ENCODE measurements around the gene GIMAP7.

Gene GIMAP7

DNA sequence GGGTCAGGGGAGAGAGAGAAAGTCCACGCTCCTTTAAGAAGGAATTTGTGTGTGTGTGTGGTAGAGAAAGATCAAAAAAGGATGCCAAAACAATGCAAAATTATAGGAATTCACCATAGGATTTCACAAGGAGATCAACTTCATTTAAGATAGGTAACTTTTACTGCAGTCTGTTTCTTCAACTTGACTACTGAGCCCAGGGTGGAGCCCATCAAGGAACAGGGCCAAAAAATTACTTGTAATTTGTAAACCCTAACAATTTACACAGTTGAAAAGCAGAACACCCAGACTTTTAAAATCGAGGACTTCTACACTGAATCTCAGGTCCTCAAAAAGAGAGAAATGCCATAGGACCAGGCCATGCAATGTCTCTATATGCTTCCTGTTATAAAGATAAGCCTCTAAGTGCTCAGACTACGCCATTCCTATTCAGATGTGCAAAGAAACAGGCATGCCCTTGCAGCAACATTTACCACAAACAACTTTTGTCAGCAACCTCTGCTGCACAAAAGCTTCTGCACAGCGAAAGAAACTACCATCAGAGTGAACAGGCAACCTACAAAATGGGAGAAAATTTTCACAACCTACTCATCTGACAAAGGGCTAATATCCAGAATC is 42.0 kb downstream of the GIMAP7 start:
- H3K36me3 ChIP-seq (ENCODE audit: insufficient read depth, low read length), result no peaks in the 10 kb centered on the region
- H3K79me2 ChIP-seq (ENCODE audit: control insufficient read depth, insufficient read depth, low read length, unreplicated experiment), result no peaks in the 10 kb centered on the region
- no peaks in the 10 kb centered on the region for H3K4me1 ChIP-seq (ENCODE audit: control insufficient read depth, insufficient read depth, low read length, unreplicated experiment)
- H3K27ac ChIP-seq (ENCODE audit: low read depth, low read length), result no peak overlapping the region
- H2AFZ ChIP-seq (ENCODE audit: low read length, unreplicated experiment), result no peak overlapping the region
- H3K27me3 ChIP-seq (ENCODE audit: insufficient read depth, low read length), result no peaks in the 10 kb centered on the region
- H3K4me3 ChIP-seq (ENCODE audit: low read depth, low read length), result no peak overlapping the region

DNA sequence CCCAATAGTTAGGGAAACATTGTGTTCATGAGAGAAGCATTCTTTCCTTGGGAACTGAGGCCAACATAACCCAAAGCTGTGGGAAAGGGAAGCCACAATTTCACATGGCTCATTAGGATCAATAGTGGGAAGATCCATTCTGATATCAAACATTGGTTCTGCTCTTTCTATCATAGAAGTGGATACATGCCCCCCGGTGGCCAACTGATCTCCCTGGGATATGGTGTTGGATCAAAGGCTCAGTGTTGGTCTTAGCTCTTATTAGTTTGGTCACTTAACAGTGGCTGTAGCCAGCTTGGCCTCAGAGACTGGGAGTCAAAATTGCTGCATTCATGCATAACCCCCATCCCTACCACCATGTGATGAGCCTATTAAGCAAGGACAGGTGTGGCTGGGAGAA is 45.8 kb downstream of the GIMAP7 start:
- Histone ChIP-seq H3K27ac (ENCODE audit: low read depth, low read length) (no peak overlapping the region), H3K36me3 (ENCODE audit: insufficient read depth, low read length) (no peaks in the 10 kb centered on the region), H3K4me3 (ENCODE audit: low read depth, low read length) (no peak overlapping the region), H2AFZ (ENCODE audit: low read length, unreplicated experiment) (no peak overlapping the region), H3K4me1 (ENCODE audit: control insufficient read depth, insufficient read depth, low read length, unreplicated experiment) (no peaks in the 10 kb centered on the region), H3K79me2 (ENCODE audit: control insufficient read depth, insufficient read depth, low read length, unreplicated experiment) (no peaks in the 10 kb centered on the region), H3K27me3 (ENCODE audit: insufficient read depth, low read length) (no peaks in the 10 kb centered on the region)

DNA sequence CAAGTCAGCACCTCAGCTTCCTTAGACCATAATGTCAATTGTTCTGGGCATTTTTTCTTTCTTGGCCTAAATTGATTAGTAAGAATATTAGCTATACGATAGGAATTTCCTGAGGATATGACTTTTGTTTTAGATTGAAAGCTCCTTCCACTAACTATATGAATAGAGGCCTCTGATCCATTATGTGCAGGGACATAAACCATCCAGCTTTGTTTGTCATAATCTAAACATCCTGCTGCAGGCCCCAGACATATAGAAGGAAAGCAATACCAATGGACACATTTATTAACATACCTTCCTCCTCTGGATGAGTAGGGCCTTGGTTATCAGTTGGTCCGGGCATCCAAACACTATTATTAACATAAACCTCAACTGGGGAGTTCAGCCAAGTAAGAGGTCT is 48.2 kb downstream of the GIMAP7 start:
- Histone ChIP-seq H2AFZ (ENCODE audit: low read length, unreplicated experiment) (no peak overlapping the region), H3K4me1 (ENCODE audit: control insufficient read depth, insufficient read depth, low read length, unreplicated experiment) (no peaks in the 10 kb centered on the region)

DNA sequence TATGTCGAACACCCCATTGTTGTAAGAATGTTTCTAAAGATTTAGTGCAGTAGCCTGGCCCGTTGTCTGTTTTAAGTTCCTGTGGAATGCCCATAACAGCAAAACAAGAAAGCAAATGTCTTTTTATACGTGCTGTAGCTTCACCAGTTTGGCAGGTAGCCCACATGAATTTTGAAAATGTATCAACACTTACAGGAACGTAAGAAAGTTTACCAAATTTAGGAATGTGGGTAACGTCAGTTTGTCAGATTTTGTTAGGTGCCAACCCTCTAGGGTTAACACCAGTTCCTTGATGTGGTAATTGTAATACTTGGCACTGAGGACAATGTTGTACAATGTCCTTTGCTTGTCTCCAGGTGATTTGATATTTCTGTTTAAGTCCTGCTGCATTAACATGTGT is 49.3 kb downstream of the GIMAP7 start:
- Histone ChIP-seq H3K79me2 (ENCODE audit: control insufficient read depth, insufficient read depth, low read length, unreplicated experiment) (no peaks in the 10 kb centered on the region), H3K4me3 (ENCODE audit: low read depth, low read length) (no peak overlapping the region), H3K36me3 (ENCODE audit: insufficient read depth, low read length) (no peaks in the 10 kb centered on the region), H2AFZ (ENCODE audit: low read length, unreplicated experiment) (no peak overlapping the region), H3K4me1 (ENCODE audit: control insufficient read depth, insufficient read depth, low read length, unreplicated experiment) (no peaks in the 10 kb centered on the region), H3K27me3 (ENCODE audit: insufficient read depth, low read length) (no peaks in the 10 kb centered on the region), H3K27ac (ENCODE audit: low read depth, low read length) (no peak overlapping the region)

More for the DNA sequence above, 48.2 kb downstream of the GIMAP7 start:
- H3K4me3 ChIP-seq (ENCODE audit: low read depth, low read length), result no peak overlapping the region
- H3K27ac ChIP-seq (ENCODE audit: low read depth, low read length), result no peak overlapping the region
- H3K79me2 ChIP-seq (ENCODE audit: control insufficient read depth, insufficient read depth, low read length, unreplicated experiment), result no peaks in the 10 kb centered on the region
- no peaks in the 10 kb centered on the region for H3K36me3 ChIP-seq (ENCODE audit: insufficient read depth, low read length)
- H3K27me3 ChIP-seq (ENCODE audit: insufficient read depth, low read length), result no peaks in the 10 kb centered on the region

DNA sequence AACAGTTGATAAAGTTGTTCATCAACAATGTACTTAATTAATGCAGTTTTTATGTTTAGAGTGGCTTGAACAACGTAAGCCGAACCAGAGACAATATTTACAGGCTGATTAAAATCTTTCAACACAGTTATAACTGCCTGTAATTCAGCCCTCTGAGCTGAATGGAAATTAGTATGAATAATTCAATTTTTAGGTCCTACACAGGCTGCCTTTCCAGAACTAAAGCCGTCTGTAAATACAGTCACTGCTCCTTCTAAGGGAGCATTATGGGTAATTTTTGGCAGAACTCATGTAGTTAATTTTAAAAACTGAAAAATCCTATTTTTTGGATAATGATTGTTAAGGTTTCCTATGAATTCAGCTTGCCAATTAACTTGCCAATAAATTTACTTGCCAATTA is 49.9 kb downstream of the GIMAP7 start:
- Histone ChIP-seq H3K36me3 (ENCODE audit: insufficient read depth, low read length) (no peaks in the 10 kb centered on the region), H3K4me1 (ENCODE audit: control insufficient read depth, insufficient read depth, low read length, unreplicated experiment) (no peaks in the 10 kb centered on the region), H3K27me3 (ENCODE audit: insufficient read depth, low read length) (no peaks in the 10 kb centered on the region), H3K4me3 (ENCODE audit: low read depth, low read length) (no peak overlapping the region), H3K27ac (ENCODE audit: low read depth, low read length) (no peak overlapping the region), H2AFZ (ENCODE audit: low read length, unreplicated experiment) (no peak overlapping the region), H3K79me2 (ENCODE audit: control insufficient read depth, insufficient read depth, low read length, unreplicated experiment) (no peaks in the 10 kb centered on the region)

DNA sequence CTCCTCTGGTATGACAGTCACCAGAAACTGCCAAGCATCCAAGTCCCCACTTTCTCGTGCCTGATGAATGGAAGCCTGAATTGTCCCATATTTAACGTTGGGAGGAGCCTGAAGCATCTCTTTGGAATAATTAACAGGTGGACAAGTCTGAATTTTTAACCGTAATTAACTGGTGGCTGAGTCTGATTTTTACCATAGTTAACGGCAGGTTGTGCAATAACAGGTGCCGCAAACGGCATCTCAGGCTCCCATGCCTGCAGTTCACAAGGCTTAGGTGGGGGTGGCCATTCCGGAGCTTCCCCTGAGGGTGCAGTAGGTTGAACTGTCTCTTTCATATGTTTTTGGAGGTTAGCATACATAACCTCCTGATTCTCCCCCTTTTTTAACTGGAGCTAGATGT is 50.6 kb downstream of the GIMAP7 start:
- Histone ChIP-seq H3K36me3 (ENCODE audit: insufficient read depth, low read length) (no peaks in the 10 kb centered on the region), H3K27me3 (ENCODE audit: insufficient read depth, low read length) (no peaks in the 10 kb centered on the region), H3K4me3 (ENCODE audit: low read depth, low read length) (no peak overlapping the region), H3K27ac (ENCODE audit: low read depth, low read length) (no peak overlapping the region), H3K79me2 (ENCODE audit: control insufficient read depth, insufficient read depth, low read length, unreplicated experiment) (no peaks in the 10 kb centered on the region), H2AFZ (ENCODE audit: low read length, unreplicated experiment) (no peak overlapping the region), H3K4me1 (ENCODE audit: control insufficient read depth, insufficient read depth, low read length, unreplicated experiment) (no peaks in the 10 kb centered on the region)

DNA sequence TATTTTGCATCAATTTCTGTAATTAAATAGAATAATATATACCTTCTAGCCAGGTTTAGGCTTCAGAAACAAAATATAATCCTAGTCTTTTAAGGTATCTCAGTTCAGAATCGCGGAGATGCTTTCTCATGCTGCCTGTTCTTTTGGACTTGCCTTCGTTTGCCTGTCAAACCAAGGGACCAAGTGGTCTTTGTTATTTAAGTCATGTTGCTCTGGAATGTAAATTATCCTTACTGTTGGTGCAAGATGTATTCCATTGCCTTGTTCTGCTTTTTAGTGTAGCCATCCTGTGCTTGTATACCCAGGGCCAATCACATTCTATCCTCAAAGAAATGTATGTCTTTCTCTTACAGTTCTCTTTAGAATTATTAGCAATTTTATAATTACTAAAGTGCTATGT is 51.5 kb downstream of the GIMAP7 start:
- no peak overlapping the region for H2AFZ ChIP-seq (ENCODE audit: low read length, unreplicated experiment)
- H3K79me2 ChIP-seq (ENCODE audit: control insufficient read depth, insufficient read depth, low read length, unreplicated experiment), result no peaks in the 10 kb centered on the region
- no peaks in the 10 kb centered on the region for H3K36me3 ChIP-seq (ENCODE audit: insufficient read depth, low read length)
- H3K27me3 ChIP-seq (ENCODE audit: insufficient read depth, low read length), result no peaks in the 10 kb centered on the region
- H3K27ac ChIP-seq (ENCODE audit: low read depth, low read length), result no peak overlapping the region
- no peaks in the 10 kb centered on the region for H3K4me1 ChIP-seq (ENCODE audit: control insufficient read depth, insufficient read depth, low read length, unreplicated experiment)
- no peak overlapping the region for H3K4me3 ChIP-seq (ENCODE audit: low read depth, low read length)

DNA sequence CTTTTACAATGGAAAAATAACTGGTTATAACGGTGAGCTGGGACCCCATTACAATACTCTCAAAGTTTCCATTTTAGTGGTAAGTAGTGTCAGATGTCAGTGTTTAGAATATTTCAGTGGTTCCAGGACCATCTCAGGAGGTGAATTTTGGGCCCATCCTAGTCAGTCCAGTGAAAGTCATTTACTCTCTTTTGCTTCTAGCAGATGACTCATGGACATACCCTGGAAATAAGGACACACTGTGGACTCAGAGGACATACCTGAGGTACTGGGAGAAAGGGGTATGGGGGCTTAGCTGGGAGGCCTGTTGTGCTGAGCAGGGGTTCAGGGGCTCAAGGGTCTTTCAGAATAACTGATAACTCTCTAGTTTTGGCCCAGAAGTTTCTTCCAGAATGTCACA is 51.9 kb downstream of the GIMAP7 start:
- H3K27ac ChIP-seq (ENCODE audit: low read depth, low read length), result no peak overlapping the region
- no peaks in the 10 kb centered on the region for H3K27me3 ChIP-seq (ENCODE audit: insufficient read depth, low read length)
- H2AFZ ChIP-seq (ENCODE audit: low read length, unreplicated experiment), result no peak overlapping the region
- no peaks in the 10 kb centered on the region for H3K79me2 ChIP-seq (ENCODE audit: control insufficient read depth, insufficient read depth, low read length, unreplicated experiment)
- no peak overlapping the region for H3K4me3 ChIP-seq (ENCODE audit: low read depth, low read length)
- H3K36me3 ChIP-seq (ENCODE audit: insufficient read depth, low read length), result no peaks in the 10 kb centered on the region
- no peaks in the 10 kb centered on the region for H3K4me1 ChIP-seq (ENCODE audit: control insufficient read depth, insufficient read depth, low read length, unreplicated experiment)

DNA sequence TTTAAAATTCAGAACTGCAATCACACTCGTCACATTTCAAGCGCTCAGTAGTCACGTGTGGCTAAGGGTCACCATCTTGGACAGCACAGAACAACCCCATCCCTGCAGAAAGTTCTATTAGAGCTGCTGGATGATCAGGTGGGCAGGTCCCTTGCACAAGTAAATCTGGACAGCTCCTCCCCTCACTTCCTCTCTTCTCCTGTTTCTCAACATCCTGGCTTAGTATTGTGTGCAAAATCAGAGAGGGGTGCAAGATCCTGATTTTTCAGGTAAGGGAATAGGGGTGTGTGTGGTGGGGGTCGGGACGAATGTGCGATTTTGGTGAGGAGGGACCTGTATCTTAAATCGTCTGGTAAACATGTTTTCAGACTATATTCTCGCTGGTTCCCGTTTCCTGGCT is 52.5 kb downstream of the GIMAP7 start, which contains the start of gene GIMAP4:
GIMAP4 (plus strand) TSS at position 222 of the 400 bp plus-strand sequence. CDS start 2,512 bp downstream, outside the sequence.
- no peaks in the 10 kb centered on the region for H3K79me2 ChIP-seq (ENCODE audit: control insufficient read depth, insufficient read depth, low read length, unreplicated experiment)
- no peaks in the 10 kb centered on the region for H3K4me1 ChIP-seq (ENCODE audit: control insufficient read depth, insufficient read depth, low read length, unreplicated experiment)
- H3K4me3 ChIP-seq (ENCODE audit: low read depth, low read length), result no peak within 1 kb of the TSS
- H2AFZ ChIP-seq (ENCODE audit: low read length, unreplicated experiment), result no peak within 1 kb of the TSS
- H3K27ac ChIP-seq (ENCODE audit: low read depth, low read length), result no peak within 1 kb of the TSS
- H3K27me3 ChIP-seq (ENCODE audit: insufficient read depth, low read length), result no peaks in the 10 kb centered on the region
- H3K36me3 ChIP-seq (ENCODE audit: insufficient read depth, low read length), result no peaks in the 10 kb centered on the region

DNA sequence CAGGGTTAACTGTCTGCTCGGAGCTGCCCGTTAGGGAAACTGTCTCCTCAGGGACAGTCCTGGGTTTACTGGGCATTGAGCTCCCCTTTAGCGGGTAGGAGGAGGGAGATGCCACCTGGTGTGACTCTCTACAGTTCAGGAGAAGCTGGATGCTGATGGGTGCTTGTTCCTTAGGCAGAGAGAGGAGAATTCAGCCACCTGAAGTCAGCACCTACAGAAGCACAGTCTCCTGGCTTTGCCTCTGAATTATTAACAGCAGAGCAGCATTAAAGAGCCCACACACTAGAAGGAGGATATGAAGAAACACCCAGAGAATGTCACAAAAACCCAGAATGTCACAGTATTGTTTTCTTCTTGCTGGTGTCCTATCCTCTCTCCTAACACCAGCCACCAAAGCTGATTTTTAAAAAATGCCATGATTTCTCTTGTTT is 53.2 kb downstream of the GIMAP7 start:
- H3K27me3 ChIP-seq (ENCODE audit: insufficient read depth, low read length), result no peaks in the 10 kb centered on the region

DNA sequence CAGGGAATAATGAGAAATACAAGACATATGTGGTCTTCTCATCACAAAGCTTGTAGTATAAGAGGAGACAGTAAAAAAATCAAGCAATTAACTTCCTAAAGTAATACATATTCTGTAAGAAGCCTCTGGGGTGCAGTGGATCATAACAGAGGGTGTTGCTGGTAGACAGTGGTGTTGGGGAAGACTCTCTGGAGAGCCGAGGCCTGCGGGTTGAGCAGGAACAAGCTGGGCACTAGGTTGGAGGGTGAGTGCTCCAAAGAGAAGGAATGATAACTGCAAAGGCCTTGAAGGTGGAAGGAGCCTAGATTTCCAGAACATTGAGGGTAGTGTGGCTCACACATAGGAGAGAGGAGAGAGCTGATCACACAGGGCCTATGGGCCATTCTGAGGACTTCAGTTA is 54.0 kb downstream of the GIMAP7 start:
- H3K27ac ChIP-seq (ENCODE audit: low read depth, low read length), result no peak overlapping the region
- H3K36me3 ChIP-seq (ENCODE audit: insufficient read depth, low read length), result no peaks in the 10 kb centered on the region
- no peaks in the 10 kb centered on the region for H3K4me1 ChIP-seq (ENCODE audit: control insufficient read depth, insufficient read depth, low read length, unreplicated experiment)
- H3K27me3 ChIP-seq (ENCODE audit: insufficient read depth, low read length), result no peaks in the 10 kb centered on the region
- H2AFZ ChIP-seq (ENCODE audit: low read length, unreplicated experiment), result no peak overlapping the region
- H3K79me2 ChIP-seq (ENCODE audit: control insufficient read depth, insufficient read depth, low read length, unreplicated experiment), result no peaks in the 10 kb centered on the region
- no peak overlapping the region for H3K4me3 ChIP-seq (ENCODE audit: low read depth, low read length)

More for the DNA sequence above, 53.2 kb downstream of the GIMAP7 start:
- H3K79me2 ChIP-seq (ENCODE audit: control insufficient read depth, insufficient read depth, low read length, unreplicated experiment), result no peaks in the 10 kb centered on the region
- H3K36me3 ChIP-seq (ENCODE audit: insufficient read depth, low read length), result no peaks in the 10 kb centered on the region
- H2AFZ ChIP-seq (ENCODE audit: low read length, unreplicated experiment), result no peak overlapping the region
- H3K4me3 ChIP-seq (ENCODE audit: low read depth, low read length), result no peak overlapping the region
- no peaks in the 10 kb centered on the region for H3K4me1 ChIP-seq (ENCODE audit: control insufficient read depth, insufficient read depth, low read length, unreplicated experiment)
- H3K27ac ChIP-seq (ENCODE audit: low read depth, low read length), result no peak overlapping the region

Measured in ACC112 (cell line).